IMR-90 (cell line): Measurements from ENCODE around the gene ZBTB40. TPM values are rescaled to one million over a fixed set of nuclear protein-coding genes. Genes with fewer than 3 reads are reported as not detected.

Experiments
- ATAC-seq: fragments of 200-7000 bp; cut with Tn5 transposase; 2 replicates; pipeline ENCODE4 v1.9.1; 2020; ENCODE audit warnings: low read depth, mild to moderate bottlenecking, moderate library complexity
- BruUV-seq: library from RNA; stranded (reverse); fragments of 400-500 nt; replicated peaks from 2 replicates; lab custom pipeline; 2021; lab: Mats Ljungman, UMichigan
- CTCF ChIA-PET: fragments of 300-600 bp; formaldehyde crosslinking; extraction: SDS; loops from one replicate; lab custom pipeline; 2021; ENCODE audit warnings: antibody characterized with exemption; lab: Yijun Ruan, JAX
- POLR2A ChIA-PET: fragments of 300-600 bp; sonication (Branson Sonifier 250); formaldehyde crosslinking; loops from one replicate; lab custom pipeline; 2022; ENCODE audit warnings: antibody characterized with exemption; ENCODE audit not compliant: unreplicated experiment; lab: Charles Lee
- DNase-seq: peaks from one replicate; pipeline ENCODE4 v3.0.0; 2013
- H2AFZ ChIP-seq: replicated peaks from 2 replicates; pipeline ENCODE3; 2013; ENCODE audit warnings: low read length, mild to moderate bottlenecking; ENCODE audit not compliant: poor library complexity
- H2AK5ac ChIP-seq: 2 replicates; pipeline ENCODE4 v1.6.1; 2013; ENCODE audit warnings: low read depth, low read length, inconsistent platforms
- H2AK9ac ChIP-seq: replicated peaks from 2 replicates; pipeline ENCODE3; 2013; ENCODE audit warnings: mild to moderate bottlenecking, low read depth, low read length, moderate library complexity; ENCODE audit not compliant: poor library complexity
- H2BK120ac ChIP-seq: 2 replicates; pipeline ENCODE4 v1.6.1; 2013; ENCODE audit warnings: low read depth, low read length, inconsistent platforms
- H2BK15ac ChIP-seq: 3 replicates; pipeline ENCODE4 v1.6.1; 2013; ENCODE audit warnings: low read depth, low read length, inconsistent platforms
- H2BK20ac ChIP-seq: 2 replicates; pipeline ENCODE4 v1.6.1; 2013; ENCODE audit warnings: low read depth, mild to moderate bottlenecking, inconsistent platforms, low read length, moderate library complexity
- H2BK5ac ChIP-seq: 2 replicates; pipeline ENCODE4 v1.6.1; 2013; ENCODE audit warnings: mild to moderate bottlenecking, low read depth, low read length, inconsistent platforms; ENCODE audit not compliant: poor library complexity, severe bottlenecking
- H3K14ac ChIP-seq: replicated peaks from 2 replicates; pipeline ENCODE4 v1.6.1; 2013; ENCODE audit warnings: low read depth, low read length, inconsistent platforms
- H3K18ac ChIP-seq: 2 replicates; pipeline ENCODE4 v1.6.1; 2013; ENCODE audit warnings: low read depth, low read length, control low read depth
- H3K23ac ChIP-seq: 2 replicates; pipeline ENCODE4 v1.6.1; 2013; ENCODE audit warnings: low read depth, low read length, inconsistent platforms
- H3K27ac ChIP-seq: 2 replicates; pipeline ENCODE4 v1.5.1; 2013; ENCODE audit warnings: mild to moderate bottlenecking, control low read depth, low read length; ENCODE audit not compliant: insufficient read depth
- H3K27me3 ChIP-seq: 2 replicates; pipeline ENCODE4 v1.6.1; 2013; ENCODE audit warnings: low read length; ENCODE audit not compliant: control insufficient read depth, insufficient read depth
- H3K36me3 ChIP-seq: 2 replicates; pipeline ENCODE4 v1.6.1; 2013; ENCODE audit warnings: low read length, mixed read lengths; ENCODE audit not compliant: control insufficient read depth, insufficient read depth
- H3K4ac ChIP-seq: 2 replicates; pipeline ENCODE4 v1.6.1; 2013; ENCODE audit warnings: low read depth, low read length, inconsistent platforms
- H3K4me1 ChIP-seq: 2 replicates; pipeline ENCODE4 v1.6.1; 2013; ENCODE audit warnings: low read length, mixed read lengths; ENCODE audit not compliant: control insufficient read depth, insufficient read depth
- H3K4me2 ChIP-seq: 2 replicates; pipeline ENCODE4 v1.6.1; 2013; ENCODE audit warnings: low read depth, mild to moderate bottlenecking, control low read depth, low read length, moderate library complexity
- H3K4me3 ChIP-seq: 2 replicates; pipeline ENCODE4 v1.5.1; 2013; ENCODE audit warnings: low read depth, mild to moderate bottlenecking, control low read depth, low read length, moderate library complexity; ENCODE audit not compliant: insufficient read depth
- H3K56ac ChIP-seq: 2 replicates; pipeline ENCODE4 v1.6.1; 2013; ENCODE audit warnings: low read length, inconsistent platforms; ENCODE audit not compliant: insufficient read depth; ENCODE audit errors: extremely low read depth
- H3K79me1 ChIP-seq, 2 experiments: 2 replicates each; pipeline ENCODE4 v1.6.1; 2013; ENCODE audit warnings: low read length in 2 of 2, inconsistent platforms in 1 of 2, low read depth in 1 of 2
- H3K9ac ChIP-seq: 2 replicates; pipeline ENCODE4 v1.6.1; 2013; ENCODE audit warnings: low read depth, low read length, control low read depth
- H3K9me1 ChIP-seq: 2 replicates; pipeline ENCODE4 v1.6.1; 2013; ENCODE audit warnings: low read length, inconsistent platforms; ENCODE audit not compliant: insufficient read depth
- H3K9me3 ChIP-seq: 2 replicates; pipeline ENCODE4 v1.6.1; 2013; ENCODE audit warnings: low read length; ENCODE audit not compliant: control insufficient read depth, insufficient read depth
- H4K20me1 ChIP-seq: 2 replicates; pipeline ENCODE4 v1.6.1; 2013; ENCODE audit warnings: low read length, inconsistent platforms; ENCODE audit not compliant: insufficient read depth
- H4K5ac ChIP-seq: 2 replicates; pipeline ENCODE4 v1.6.1; 2013; ENCODE audit warnings: mild to moderate bottlenecking, low read depth, low read length, control low read depth
- H4K8ac ChIP-seq, 2 experiments: 2 replicates each; pipeline ENCODE4 v1.6.1; 2013; ENCODE audit warnings: low read depth in 2 of 2, low read length in 2 of 2, control low read depth in 1 of 2, inconsistent platforms in 1 of 2
- H4K91ac ChIP-seq: 2 replicates; pipeline ENCODE4 v1.6.1; 2013; ENCODE audit warnings: low read depth, low read length, inconsistent platforms; ENCODE audit not compliant: insufficient read depth
- BHLHE40 ChIP-seq: fragments of 150-350 bp; IDR thresholded peaks from 2 replicates; pipeline ENCODE4 v1.6.1; 2016; ENCODE audit warnings: mild to moderate bottlenecking, low read depth, low read length
- CEBPB ChIP-seq: IDR thresholded peaks from 2 replicates; pipeline ENCODE4 v1.6.1; 2012; ENCODE audit warnings: low read depth, low read length, improper control_type of control experiment
- CHD1 ChIP-seq: IDR thresholded peaks from 2 replicates; pipeline ENCODE4 v1.6.1; 2012; ENCODE audit warnings: low read depth, low read length, improper control_type of control experiment
- FOS ChIP-seq: fragments of 150-350 bp; IDR thresholded peaks from 2 replicates; pipeline ENCODE4 v1.6.1; 2016; ENCODE audit warnings: low read depth, low read length
- MAFK ChIP-seq: IDR thresholded peaks from 2 replicates; pipeline ENCODE4 v1.6.1; 2012; ENCODE audit warnings: low read depth, low read length, improper control_type of control experiment
- MAZ ChIP-seq: IDR thresholded peaks from 2 replicates; pipeline ENCODE4 v1.6.1; 2012; ENCODE audit warnings: low read depth, mild to moderate bottlenecking, low read length, improper control_type of control experiment, moderate library complexity, borderline replicate concordance
- MXI1 ChIP-seq: IDR thresholded peaks from 2 replicates; pipeline ENCODE4 v1.6.1; 2012; ENCODE audit warnings: low read depth, mild to moderate bottlenecking, low read length, moderate library complexity, borderline replicate concordance
- NFE2L2 ChIP-seq: fragments of 150-350 bp; IDR thresholded peaks from 2 replicates; pipeline ENCODE4 v1.6.1; 2016; ENCODE audit warnings: low read depth, mild to moderate bottlenecking, low read length
- POLR2A ChIP-seq: IDR thresholded peaks from 2 replicates; pipeline ENCODE4 v1.6.1; 2012; ENCODE audit warnings: mild to moderate bottlenecking, low read depth, low read length
- RAD21 ChIP-seq: IDR thresholded peaks from 2 replicates; pipeline ENCODE4 v1.6.1; 2012; ENCODE audit warnings: low read length, improper control_type of control experiment
- RCOR1 ChIP-seq: IDR thresholded peaks from 2 replicates; pipeline ENCODE4 v1.6.1; 2012; ENCODE audit warnings: mild to moderate bottlenecking, low read length, improper control_type of control experiment; ENCODE audit not compliant: insufficient replicate concordance
- RFX5 ChIP-seq: IDR thresholded peaks from 2 replicates; pipeline ENCODE4 v1.8.0; 2012; ENCODE audit warnings: low read depth, mild to moderate bottlenecking, low read length, moderate library complexity
- SMC3 ChIP-seq: fragments of 150-350 bp; IDR thresholded peaks from 2 replicates; pipeline ENCODE4 v1.6.1; 2016; ENCODE audit warnings: low read depth, mild to moderate bottlenecking, antibody characterized with exemption, low read length, moderate library complexity
- WGBS, 2 experiments: methylation state at CpG; one replicate each; pipeline versions ENCODE4 v1.1.5 to v1.1.7; 2013; ENCODE audit warnings: missing lambda C conversion rate in 2 of 2; ENCODE audit not compliant: insufficient read length in 1 of 2; ENCODE audit errors: extremely low coverage in 2 of 2; 5-methylcytosine and 5-hydroxymethylcytosine counted together
- dilution Hi-C: fragments of 300-500 bp; cut with HindIII; formaldehyde crosslinking; loops from one replicate; pipeline ENCODE4 v1.14.3; 2018; ENCODE audit warnings: low sequenced_read_pairs; ENCODE audit not compliant: unreplicated experiment
- in situ Hi-C: fragments of 300-500 bp; cut with MboI; formaldehyde crosslinking; loops from 3 replicates; pipeline ENCODE4 v1.14.3; 2019; ENCODE audit warnings: low sequenced_read_pairs, inconsistent platforms, mixed read lengths
- intact Hi-C: fragments of 100-400 bp; cut with micrococcal nuclease; formaldehyde crosslinking; loops from 2 replicates; pipeline ENCODE4 v1.10.0; 2022
- polyA plus RNA-seq, 3 experiments: library from polyadenylated mRNA; depleted of rRNA; stranded (reverse); fragments of >200 nt; gene quantifications; 2 replicates each; pipeline ENCODE4 v1.2.3, GENCODE V29; 2012; ENCODE audit warnings: low replicate concordance in 1 of 3
- total RNA-seq: library from RNA; depleted of rRNA; stranded (reverse); fragments of >200 nt; gene quantifications from 2 replicates; pipeline ENCODE4 v1.2.3, GENCODE V29; 2012
- TF ChIP-seq, protein P1 (sequence below): fragments of 150-350 bp; IDR thresholded peaks from 2 replicates; pipeline ENCODE4 v1.6.1; 2016; ENCODE audit warnings: low read depth, mild to moderate bottlenecking, low read length, moderate library complexity, borderline replicate concordance
- TF ChIP-seq, protein P2 (sequence below): fragments of 150-350 bp; IDR thresholded peaks from 2 replicates; pipeline ENCODE4 v1.6.1; 2017; ENCODE audit warnings: mild to moderate bottlenecking, antibody characterized with exemption, low read length, low read depth
- TF ChIP-seq, protein P3 (sequence below): conservative IDR thresholded peaks from 2 replicates; pipeline ENCODE4 v1.5.1; 2012; ENCODE audit warnings: mild to moderate bottlenecking, low read depth, low read length, improper control_type of control experiment

Gene ZBTB40
- total and polyA plus RNA-seq, 2 of the 4 experiments (the other 2 are of a cell fraction): 6.0 to 9.7 TPM

DNA sequence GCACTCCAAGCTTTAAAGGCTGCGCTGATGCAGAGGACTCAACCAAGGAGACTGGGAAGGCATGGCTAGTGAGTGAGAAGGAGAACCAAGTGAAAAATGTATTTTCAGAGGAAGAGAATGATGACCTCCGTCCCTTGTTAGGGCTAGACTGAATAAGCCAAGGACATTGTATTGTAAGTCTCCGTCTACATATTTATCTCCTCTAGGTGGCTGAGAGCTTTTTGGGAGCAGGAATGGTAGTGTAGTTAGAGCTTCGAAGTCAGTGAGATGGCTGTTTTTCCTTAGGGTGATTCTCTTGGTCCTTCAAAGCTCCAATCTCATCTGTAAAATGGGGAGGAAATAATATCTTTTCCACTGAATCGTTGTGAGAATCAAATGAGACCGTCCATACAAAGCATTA, 37.6 kb downstream of the ZBTB40 start:
- Histone ChIP-seq H2AK5ac (no peak overlapping the region), H3K79me1 (peaks cover 16 to 17% of the 10 kb centered on the region in 2 experiments), H3K27ac (no peak overlapping the region), H3K9ac (no peak overlapping the region), H2BK5ac (no peak overlapping the region), H4K8ac (no peak overlapping the region), H3K4ac (no peak overlapping the region), H2AFZ (no peak overlapping the region), H4K20me1 (peaks cover 7% of the 10 kb centered on the region; the same call in 1 of the 2 replicates), H3K4me1 (no peaks in the 10 kb centered on the region), H2BK20ac (no peak overlapping the region), H3K14ac (no peak overlapping the region), H3K27me3 (no peaks in the 10 kb centered on the region), H3K23ac (no peak overlapping the region), H2BK120ac (no peak overlapping the region), H3K4me3 (no peak overlapping the region), H3K9me3 (no peaks in the 10 kb centered on the region), H4K91ac (no peak overlapping the region), H3K9me1 (0 out of 2 replicates have a peak, but pooled peaks cover 3% of the 10 kb centered on the region), H3K56ac (no peak overlapping the region), H3K4me2 (no peak overlapping the region), H4K5ac (no peak overlapping the region), H3K36me3 (no peaks in the 10 kb centered on the region; the same call in 1 of the 2 replicates), H3K18ac (no peak overlapping the region), H2AK9ac (no peak overlapping the region), H2BK15ac (no peak overlapping the region)
- WGBS, 2 experiments: 100% methylated on average over 1 of the region's 6 CpGs; no CpG with 5 or more reads in 1 of the 2 experiments
- TF ChIP-seq NFE2L2 (no peak), MAZ (no peak), CHD1 (no peak), FOS (no peak), RCOR1 (no peak), SMC3 (no peak), BHLHE40 (no peak), MXI1 (no peak), RFX5 (no peak), RAD21 (no peak), CEBPB (no peak), POLR2A (no peak), MAFK (no peak)
- TF ChIP-seq, protein P1, sequence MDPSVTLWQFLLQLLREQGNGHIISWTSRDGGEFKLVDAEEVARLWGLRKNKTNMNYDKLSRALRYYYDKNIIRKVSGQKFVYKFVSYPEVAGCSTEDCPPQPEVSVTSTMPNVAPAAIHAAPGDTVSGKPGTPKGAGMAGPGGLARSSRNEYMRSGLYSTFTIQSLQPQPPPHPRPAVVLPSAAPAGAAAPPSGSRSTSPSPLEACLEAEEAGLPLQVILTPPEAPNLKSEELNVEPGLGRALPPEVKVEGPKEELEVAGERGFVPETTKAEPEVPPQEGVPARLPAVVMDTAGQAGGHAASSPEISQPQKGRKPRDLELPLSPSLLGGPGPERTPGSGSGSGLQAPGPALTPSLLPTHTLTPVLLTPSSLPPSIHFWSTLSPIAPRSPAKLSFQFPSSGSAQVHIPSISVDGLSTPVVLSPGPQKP: no peak
- TF ChIP-seq, protein P2, sequence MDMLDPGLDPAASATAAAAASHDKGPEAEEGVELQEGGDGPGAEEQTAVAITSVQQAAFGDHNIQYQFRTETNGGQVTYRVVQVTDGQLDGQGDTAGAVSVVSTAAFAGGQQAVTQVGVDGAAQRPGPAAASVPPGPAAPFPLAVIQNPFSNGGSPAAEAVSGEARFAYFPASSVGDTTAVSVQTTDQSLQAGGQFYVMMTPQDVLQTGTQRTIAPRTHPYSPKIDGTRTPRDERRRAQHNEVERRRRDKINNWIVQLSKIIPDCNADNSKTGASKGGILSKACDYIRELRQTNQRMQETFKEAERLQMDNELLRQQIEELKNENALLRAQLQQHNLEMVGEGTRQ: no peak
- TF ChIP-seq, protein P3, sequence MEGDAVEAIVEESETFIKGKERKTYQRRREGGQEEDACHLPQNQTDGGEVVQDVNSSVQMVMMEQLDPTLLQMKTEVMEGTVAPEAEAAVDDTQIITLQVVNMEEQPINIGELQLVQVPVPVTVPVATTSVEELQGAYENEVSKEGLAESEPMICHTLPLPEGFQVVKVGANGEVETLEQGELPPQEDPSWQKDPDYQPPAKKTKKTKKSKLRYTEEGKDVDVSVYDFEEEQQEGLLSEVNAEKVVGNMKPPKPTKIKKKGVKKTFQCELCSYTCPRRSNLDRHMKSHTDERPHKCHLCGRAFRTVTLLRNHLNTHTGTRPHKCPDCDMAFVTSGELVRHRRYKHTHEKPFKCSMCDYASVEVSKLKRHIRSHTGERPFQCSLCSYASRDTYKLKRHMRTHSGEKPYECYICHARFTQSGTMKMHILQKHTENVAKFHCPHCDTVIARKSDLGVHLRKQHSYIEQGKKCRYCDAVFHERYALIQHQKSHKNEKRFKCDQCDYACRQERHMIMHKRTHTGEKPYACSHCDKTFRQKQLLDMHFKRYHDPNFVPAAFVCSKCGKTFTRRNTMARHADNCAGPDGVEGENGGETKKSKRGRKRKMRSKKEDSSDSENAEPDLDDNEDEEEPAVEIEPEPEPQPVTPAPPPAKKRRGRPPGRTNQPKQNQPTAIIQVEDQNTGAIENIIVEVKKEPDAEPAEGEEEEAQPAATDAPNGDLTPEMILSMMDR: no peak
- intact Hi-C loops (no loop called here), in situ Hi-C loops (no loop called here), dilution Hi-C loops (no loop called here)
- ATAC-seq: no peak
- POLR2A ChIA-PET: no interaction called here
- DNase-seq: no peak
- BruUV-seq: no TSS peak
- CTCF ChIA-PET: no interaction called here
